G401.6 (cell line): ENCODE measurements around the gene S100Z.
A peak's percentile ranks its signal among the peaks of the same experiment; 100 is the strongest.
"Not testable (repeated sequence)": the region's sequence is repeated elsewhere in the genome, so short reads cannot be mapped to it uniquely, and the experiment has no call there.

ENCODE experiments used
- FAIRE-seq: peaks from 2 replicates; lab custom pipeline; 2012; peaks lifted over from hg19 to GRCh38; lab: Jason Lieb, UNC

Gene S100Z

DNA sequence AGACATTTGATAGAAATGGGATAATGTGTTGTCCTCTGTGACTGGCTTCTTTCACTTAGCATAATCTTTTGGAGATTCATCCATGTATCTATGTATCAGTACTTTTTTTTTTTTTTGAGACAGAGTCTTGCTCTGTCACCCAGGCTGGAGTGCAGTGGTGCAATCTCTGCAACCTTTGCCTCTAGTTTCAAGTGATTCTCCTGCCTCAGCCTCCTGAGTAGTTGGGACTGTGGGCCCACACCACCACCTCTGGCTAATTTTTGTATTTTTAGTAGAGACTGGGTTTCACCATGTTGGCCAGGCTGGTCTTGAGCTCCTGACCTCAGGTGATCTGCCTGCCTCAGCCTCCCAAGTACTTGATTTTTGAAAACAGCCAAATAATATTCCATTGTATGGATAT, 23.4 kb upstream of the S100Z start:
- FAIRE-seq = not testable (repeated sequence)

DNA sequence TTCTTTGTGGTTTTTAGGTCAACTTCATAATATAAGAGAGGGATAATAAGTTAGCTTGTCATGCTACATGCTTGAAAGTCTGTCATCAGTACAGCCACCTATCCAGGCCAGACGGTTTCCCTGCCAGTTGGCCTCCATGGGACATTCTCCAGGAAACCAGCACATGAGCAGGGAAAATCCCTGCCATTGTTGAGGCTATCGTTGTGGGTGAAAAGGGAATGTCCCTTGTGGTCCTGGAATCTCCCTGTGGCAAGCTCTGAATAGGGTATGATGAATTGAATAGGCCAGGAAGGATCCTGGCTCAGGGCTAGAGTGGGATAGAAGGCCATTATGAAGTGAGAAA, 18.7 kb upstream of the S100Z start:
- peak; percentile 34 for FAIRE-seq

DNA sequence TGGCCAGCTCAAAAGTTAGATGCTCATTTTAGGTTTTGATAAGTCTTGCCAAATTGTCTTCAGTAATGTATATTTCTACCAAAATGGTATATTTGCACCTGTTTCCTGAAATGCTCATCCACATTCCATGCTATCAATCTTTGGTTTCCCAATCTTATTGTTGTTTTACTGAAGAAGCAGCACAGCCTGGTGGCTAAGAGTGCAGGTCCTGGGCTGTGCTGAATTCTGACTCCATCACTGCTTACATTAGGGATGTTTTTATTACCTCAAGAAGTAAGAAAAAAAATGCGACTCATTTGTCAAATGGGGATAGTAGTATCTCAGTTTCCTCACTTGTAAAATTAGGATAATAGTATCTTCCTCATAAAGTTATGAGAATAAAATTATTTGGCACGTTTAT, 13.6 kb upstream of the S100Z start:
- peak; percentile 30 for FAIRE-seq

- FAIRE-seq = no peak
Observed at GRCh38 chr5:76836585-76836984, 13.2 kb upstream of the S100Z start.

GRCh38 chr5:76838481-76839261, 11.1 kb upstream of the S100Z start:
- FAIRE-seq = peak; percentile 99

- FAIRE-seq = no peak
Observed at GRCh38 chr5:76841361-76841760, 8.5 kb upstream of the S100Z start.

DNA sequence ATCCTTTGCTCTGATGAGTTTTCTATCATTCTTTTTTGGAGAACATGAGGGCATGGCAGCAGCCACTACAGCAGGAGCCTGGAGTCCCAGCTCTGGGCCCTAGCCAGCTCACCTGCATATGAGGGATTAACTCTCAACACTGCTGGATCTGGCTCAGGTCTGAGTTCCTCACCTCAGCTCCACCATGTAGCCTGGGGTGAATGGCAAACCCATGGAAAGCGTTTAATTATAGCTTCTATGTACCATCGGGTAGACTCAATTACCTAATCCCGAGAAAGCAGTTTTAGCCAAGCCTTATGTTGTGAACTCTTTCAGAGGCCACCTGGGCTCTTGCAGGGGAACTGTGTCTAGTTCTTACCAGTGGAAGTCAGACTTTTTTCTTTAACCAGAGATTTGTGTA, 3.9 kb upstream of the S100Z start:
- no peak for FAIRE-seq

DNA sequence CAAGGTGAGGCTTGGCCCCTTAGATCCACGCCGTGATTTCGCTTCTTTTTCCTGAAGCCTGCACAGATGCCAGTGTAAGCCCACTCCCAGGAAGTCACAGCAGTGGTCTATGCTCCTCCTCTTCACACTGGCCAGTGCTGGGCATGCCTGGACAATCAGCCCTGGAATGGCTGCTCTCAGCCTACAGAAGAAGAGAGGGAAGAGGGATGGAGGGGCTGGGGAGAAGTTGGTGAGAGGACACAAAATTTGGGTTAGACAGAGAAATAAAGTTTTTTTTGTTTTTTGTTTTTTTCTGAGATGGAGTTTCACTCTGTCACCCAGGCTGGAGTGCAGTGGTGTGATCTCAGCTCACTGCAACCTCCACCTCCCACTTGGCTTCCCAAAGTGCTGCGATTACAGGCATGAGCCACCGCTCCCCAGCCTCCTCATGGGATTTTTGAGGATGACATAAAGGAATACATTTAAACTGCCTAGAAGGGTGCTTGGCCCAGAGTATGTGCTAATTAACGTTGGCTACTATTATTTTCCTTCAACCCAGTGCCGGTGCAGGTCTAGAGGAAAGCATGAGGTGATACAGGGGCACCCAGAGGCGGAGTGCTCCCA, 830 bp downstream of the S100Z start:
- FAIRE-seq = no peak

DNA sequence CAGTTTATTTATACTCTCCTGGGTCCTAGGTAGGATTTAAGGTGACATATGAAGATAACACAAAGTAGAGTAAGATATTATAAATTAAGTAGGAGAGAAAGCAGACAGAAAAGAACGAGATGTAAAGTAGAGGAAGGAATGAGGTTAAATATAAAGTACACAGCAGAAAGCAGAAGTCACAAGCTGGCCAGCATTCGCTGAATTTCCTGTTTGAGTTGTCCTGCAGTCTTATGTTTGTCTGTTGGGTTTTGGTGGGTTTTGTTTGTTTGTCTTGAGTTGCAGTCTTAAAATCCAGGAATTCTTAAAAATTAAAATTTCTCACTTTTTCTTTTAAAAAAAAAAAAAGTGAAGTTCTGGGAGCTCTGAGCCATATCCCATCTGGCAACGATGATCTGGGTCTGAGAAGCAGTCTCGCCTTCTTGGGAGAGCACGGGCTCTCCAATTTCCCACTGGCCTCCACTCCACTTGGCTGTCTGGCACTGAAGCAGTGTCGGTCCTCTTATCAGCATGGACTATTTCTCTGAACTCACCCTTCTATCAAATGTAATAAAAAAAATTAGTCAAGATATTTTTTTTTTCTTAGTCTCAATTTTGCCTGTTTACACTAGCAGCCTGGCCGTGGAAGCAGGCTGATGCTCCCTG, 2.0 kb downstream of the S100Z start:
- FAIRE-seq = no peak

DNA sequence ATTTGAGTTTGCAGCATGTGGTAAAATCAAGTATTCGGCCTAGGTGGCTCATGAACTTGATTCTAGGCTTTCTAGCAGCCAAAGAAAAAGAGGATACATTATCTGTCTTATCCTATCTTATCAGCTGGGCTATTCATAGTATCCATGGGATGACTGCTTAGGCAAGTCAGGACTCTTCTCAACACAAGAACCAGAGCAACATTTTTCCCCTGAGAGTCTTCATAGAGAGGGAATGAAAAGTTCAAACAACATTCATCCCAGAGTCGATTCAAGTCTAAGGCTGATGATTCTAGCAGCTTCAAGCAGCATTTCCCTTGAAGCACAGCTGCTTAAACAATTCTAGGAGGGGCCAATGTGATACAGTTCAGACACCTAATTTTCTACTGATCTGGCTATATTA, 3.0 kb downstream of the S100Z start:
- no peak for FAIRE-seq

GRCh38 chr5:76853741-76854140, 3.9 kb downstream of the S100Z start:
- FAIRE-seq = not testable (repeated sequence)

DNA sequence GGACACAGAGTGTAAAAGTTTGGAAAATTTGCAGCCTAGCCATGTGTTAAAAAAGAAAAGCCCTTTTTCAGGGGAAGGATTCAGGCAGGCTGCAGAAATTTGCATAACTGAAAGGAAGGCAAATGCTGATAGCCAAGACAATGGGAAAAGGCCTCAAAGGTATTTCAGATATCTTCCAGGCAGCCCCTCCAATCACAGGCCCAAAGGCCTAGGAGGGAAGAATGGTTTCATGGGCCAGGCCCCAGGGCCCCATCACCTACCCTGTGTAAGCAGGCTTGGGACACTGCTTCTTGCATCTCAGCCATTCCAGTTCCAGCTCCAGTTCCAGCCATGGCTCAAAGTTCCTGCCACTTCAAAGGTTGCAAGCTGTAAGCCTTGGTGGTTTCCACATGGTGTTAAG, 4.8 kb downstream of the S100Z start:
- no peak for FAIRE-seq

GRCh38 chr5:76855501-76855900, 5.7 kb downstream of the S100Z start:
- FAIRE-seq = not testable (repeated sequence)

GRCh38 chr5:76855961-76856360, 6.1 kb downstream of the S100Z start:
- no peak for FAIRE-seq

DNA sequence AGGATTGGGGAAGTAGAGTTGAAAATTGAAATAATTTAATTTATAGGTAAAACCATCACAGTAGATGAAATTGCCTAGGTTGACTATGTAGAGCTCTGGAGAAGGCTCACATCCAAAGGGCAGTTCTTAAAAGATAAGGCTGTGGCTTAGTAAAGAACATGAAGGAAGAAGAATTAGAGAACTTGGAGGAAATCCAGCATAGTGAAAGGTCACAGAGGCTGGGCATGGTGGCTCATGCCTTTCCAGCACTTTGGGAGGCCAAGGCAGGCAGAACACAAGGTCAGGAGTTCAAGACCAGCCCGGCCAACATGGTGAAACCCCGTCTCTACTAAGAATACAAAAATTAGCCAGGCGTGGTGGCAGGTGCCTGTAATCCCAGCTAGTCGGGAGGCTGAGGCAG, 7.0 kb downstream of the S100Z start:
- not testable (repeated sequence) for FAIRE-seq

- no peak for FAIRE-seq
Observed at GRCh38 chr5:76859591-76860247, 9.9 kb downstream of the S100Z start.

GRCh38 chr5:76861612-76862011, 11.8 kb downstream of the S100Z start:
- FAIRE-seq = no peak

DNA sequence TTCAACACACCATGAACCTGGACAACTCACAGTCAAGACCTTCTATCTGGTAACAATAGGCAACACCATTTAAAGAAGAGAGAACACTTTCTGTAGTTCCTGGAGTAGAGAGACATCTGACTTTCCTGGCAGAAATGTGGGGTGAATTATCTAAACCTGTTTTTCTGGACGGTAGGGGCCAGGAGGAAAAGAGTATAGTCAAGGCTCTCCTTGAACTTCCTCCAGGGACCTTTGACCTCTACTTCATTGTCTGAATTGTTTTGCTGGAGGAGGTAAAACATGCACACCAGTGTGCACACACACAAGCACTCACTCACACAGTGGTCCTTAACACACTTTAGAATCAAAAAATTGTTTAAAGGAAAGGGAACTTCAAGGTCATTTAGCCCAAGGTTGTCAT, 13.2 kb downstream of the S100Z start:
- no peak for FAIRE-seq

DNA sequence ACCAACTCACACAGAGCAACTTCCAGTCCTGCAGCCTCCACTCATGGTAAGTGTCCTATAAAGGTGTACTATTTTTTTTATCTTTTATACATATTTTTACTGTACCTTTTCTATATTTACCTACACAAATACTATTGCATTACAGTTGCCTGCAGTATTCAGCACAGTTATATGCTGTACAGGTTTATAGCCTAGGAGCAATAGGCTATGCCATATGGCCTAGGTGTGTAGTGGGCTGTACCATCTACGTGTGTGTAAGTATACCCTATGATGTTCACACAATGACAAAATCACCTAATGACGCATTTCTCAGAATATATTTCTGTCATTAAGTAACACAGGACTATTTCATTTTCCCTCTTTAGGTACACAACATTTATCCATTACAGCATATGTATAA, 16.7 kb downstream of the S100Z start:
- peak; percentile 44 for FAIRE-seq

GRCh38 chr5:76867038-76867437, 17.2 kb downstream of the S100Z start:
- no peak for FAIRE-seq

GRCh38 chr5:76867827-76868693, 18.2 kb downstream of the S100Z start:
- peak; percentile 96 for FAIRE-seq

DNA sequence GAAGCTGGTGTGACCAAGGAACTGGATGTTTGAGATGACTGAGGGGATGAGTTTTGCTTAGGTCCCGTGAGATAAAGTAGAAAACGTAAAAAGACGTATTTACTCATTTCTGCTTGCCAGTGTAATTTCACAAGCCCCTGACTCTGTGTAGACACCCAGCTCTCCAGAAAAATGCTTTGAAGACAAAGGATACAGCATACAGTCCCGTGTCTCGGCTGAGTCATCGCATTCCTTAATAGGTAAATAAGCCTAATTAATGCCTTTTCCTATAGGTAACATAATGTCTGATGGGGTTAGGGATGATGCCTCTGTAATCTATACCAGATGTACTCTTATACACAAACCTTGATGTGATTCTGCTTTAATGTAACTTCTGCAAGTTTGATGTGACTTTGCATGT, 20.2 kb downstream of the S100Z start:
- no peak for FAIRE-seq
